Measurements from ENCODE around the gene FKBP5. TPM values are rescaled to one million over a fixed set of nuclear protein-coding genes. Genes with fewer than 3 reads are reported as not detected.

The FKBP5 gene
- total and polyA plus RNA-seq, 10 of the 15 experiments (the other 5 are each of a cell fraction or from before 2014, with no cell fraction given): 29.0 to 123 (median 62.3) TPM

- TF ChIP-seq ZNF592 (IDR thresholded peaks at IDR 0.05): no peak
- TF ChIP-seq BACH1 (IDR thresholded peaks at IDR 0.05; ENCODE audit: borderline replicate concordance): 0 out of 2 replicates have a peak, but pooled peaks have one; percentile 27
- no peak for TF ChIP-seq KAT2A (conservative IDR thresholded peaks at IDR 0.05; ENCODE audit: control insufficient read depth, low read depth, low read length)
- 0 out of 2 replicates have a peak, but pooled peaks have one; percentile 21 for TF ChIP-seq SIN3A (IDR thresholded peaks at IDR 0.05; ENCODE audit: low read depth, low read length)
- no peak; the same call in none of the 2 replicates for TF ChIP-seq NKRF (conservative IDR thresholded peaks at IDR 0.05)
- no peak; the same call in 1 of the 2 replicates for TF ChIP-seq HDGF (IDR thresholded peaks at IDR 0.05)
- TF ChIP-seq MEF2A (IDR thresholded peaks at IDR 0.05; ENCODE audit: insufficient read depth, low read depth, low read length): peak; percentile 88
- TF ChIP-seq BRCA1 (IDR thresholded peaks at IDR 0.05; ENCODE audit: low read depth, low read length): no peak
- TF ChIP-seq CHD4 (IDR thresholded peaks at IDR 0.05): no peak
- TF ChIP-seq ZBTB4 (CRISPR knock-in tag; IDR thresholded peaks at IDR 0.05): no peak
- TF ChIP-seq TCF3 (IDR thresholded peaks at IDR 0.05; ENCODE audit: borderline replicate concordance, insufficient read depth, low read depth, low read length): peak; percentile 92
- TF ChIP-seq TARDBP (IDR thresholded peaks at IDR 0.05; ENCODE audit: borderline replicate concordance): no peak
- TF ChIP-seq MXI1 (IDR thresholded peaks at IDR 0.05; ENCODE audit: low read depth, low read length): no peak
- no peak for TF ChIP-seq NFYA (IDR thresholded peaks at IDR 0.05; ENCODE audit: borderline replicate concordance, low read depth, low read length)
- peak in 1 of 2 experiments; percentile 79; a peak in 2 of 4 replicates for TF ChIP-seq EP300 (IDR thresholded peaks at IDR 0.05; ENCODE audit: borderline replicate concordance in 1 of 2, control insufficient read depth in 1 of 2, low read depth in 2 of 2, low read length in 2 of 2)
- no peak for TF ChIP-seq MLLT1 (IDR thresholded peaks at IDR 0.05)
- 0 out of 2 replicates have a peak, but pooled peaks have one; percentile 36 for TF ChIP-seq ZBED1 (IDR thresholded peaks at IDR 0.05; ENCODE audit: borderline replicate concordance)
Measured at GRCh38 chr6:35719830-35720733, 31.4 kb upstream of the FKBP5 start (continued).

All from GM12878 (cell line).